PFSK-1 (cell line): Measurements from ENCODE around the gene FAIM.

ENCODE experiments used
- POLR2AphosphoS5 ChIP-seq: IDR thresholded peaks from 2 replicates; pipeline ENCODE4 v1.6.1; 2012; ENCODE audit warnings: low read depth, mild to moderate bottlenecking, control low read depth, low read length, moderate library complexity
- SIN3A ChIP-seq: IDR thresholded peaks from 2 replicates; pipeline ENCODE4 v1.6.1; 2012; ENCODE audit warnings: mild to moderate bottlenecking, low read length, moderate library complexity, borderline replicate concordance; ENCODE audit not compliant: insufficient read depth
- TAF1 ChIP-seq: IDR thresholded peaks from 2 replicates; pipeline ENCODE4 v1.6.1; 2012; ENCODE audit warnings: low read length, control low read depth, borderline replicate concordance; ENCODE audit not compliant: insufficient read depth
- TF ChIP-seq, protein P1 (sequence below), 2 experiments: IDR thresholded peaks; 2 replicates each; pipeline versions ENCODE4 v1.6.1 to v1.8.0; 2011 to 2012; ENCODE audit warnings: low read depth in 2 of 2, low read length in 2 of 2, control low read depth in 1 of 2, inconsistent platforms in 1 of 2, mild to moderate bottlenecking in 1 of 2, moderate library complexity in 1 of 2; ENCODE audit not compliant: insufficient read depth in 1 of 2

- TF ChIP-seq POLR2AphosphoS5 (no peak), SIN3A (no peak), TAF1 (no peak)
- TF ChIP-seq, protein P1, sequence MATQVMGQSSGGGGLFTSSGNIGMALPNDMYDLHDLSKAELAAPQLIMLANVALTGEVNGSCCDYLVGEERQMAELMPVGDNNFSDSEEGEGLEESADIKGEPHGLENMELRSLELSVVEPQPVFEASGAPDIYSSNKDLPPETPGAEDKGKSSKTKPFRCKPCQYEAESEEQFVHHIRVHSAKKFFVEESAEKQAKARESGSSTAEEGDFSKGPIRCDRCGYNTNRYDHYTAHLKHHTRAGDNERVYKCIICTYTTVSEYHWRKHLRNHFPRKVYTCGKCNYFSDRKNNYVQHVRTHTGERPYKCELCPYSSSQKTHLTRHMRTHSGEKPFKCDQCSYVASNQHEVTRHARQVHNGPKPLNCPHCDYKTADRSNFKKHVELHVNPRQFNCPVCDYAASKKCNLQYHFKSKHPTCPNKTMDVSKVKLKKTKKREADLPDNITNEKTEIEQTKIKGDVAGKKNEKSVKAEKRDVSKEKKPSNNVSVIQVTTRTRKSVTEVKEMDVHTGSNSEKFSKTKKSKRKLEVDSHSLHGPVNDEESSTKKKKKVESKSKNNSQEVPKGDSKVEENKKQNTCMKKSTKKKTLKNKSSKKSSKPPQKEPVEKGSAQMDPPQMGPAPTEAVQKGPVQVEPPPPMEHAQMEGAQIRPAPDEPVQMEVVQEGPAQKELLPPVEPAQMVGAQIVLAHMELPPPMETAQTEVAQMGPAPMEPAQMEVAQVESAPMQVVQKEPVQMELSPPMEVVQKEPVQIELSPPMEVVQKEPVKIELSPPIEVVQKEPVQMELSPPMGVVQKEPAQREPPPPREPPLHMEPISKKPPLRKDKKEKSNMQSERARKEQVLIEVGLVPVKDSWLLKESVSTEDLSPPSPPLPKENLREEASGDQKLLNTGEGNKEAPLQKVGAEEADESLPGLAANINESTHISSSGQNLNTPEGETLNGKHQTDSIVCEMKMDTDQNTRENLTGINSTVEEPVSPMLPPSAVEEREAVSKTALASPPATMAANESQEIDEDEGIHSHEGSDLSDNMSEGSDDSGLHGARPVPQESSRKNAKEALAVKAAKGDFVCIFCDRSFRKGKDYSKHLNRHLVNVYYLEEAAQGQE (IDR thresholded peaks at IDR 0.05; ENCODE audit: insufficient read depth in 1 of 2, low read depth in 2 of 2, low read length in 2 of 2): no peak
Measured at GRCh38 chr3:138609898-138610266, 1.3 kb downstream of the FAIM start.
